GM19035 (cell line): ENCODE results near the gene POMT2.
"Not testable (repeated sequence)": the region's sequence is repeated elsewhere in the genome, so short reads cannot be mapped to it uniquely, and the experiment has no call there.

Experiments used
- ATAC-seq: cut with Tn5 transposase; IDR thresholded peaks from one replicate; pipeline ENCODE4 v1.9.1; 2021; ENCODE audit not compliant: unreplicated experiment

Gene POMT2

DNA sequence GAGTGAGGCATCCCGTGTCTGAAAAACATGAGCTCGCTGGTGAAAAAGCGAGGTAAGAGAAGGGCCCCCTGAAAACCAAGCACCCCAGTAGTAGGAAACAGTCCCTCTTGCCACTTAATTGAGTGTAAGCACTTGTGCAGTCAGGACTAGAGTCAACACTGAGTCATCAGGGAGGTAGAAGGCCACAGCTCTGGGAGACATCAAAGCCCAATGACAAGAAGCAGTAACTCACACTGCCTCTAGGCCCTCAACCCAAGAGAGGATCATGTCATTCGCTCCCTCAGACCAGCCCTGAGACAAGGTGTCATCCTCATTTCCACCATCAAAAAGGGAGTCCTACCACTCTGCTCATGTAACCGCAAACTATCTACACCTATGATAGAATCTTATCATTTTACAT is 17.8 kb downstream of the POMT2 start:
- ATAC-seq, result no peak

DNA sequence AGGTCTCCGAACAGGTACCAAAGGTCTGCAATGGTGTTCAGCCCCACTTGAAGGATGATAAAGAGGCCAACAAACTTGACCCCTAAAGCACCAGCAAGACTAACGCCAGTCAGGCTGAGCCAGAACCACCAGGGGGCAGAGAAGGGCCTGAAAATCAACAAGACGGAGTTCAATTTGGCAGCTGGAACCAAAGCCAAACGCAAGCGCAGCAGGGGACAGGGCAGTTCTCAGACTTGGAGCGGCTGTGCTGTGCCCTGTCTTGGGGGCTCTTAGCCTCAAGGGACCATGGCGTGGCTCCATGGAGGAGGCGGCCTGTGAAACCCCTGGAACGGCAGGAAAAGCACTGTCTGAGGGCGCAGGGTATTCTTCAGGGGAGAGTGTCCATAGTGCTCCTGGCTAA is 19.6 kb downstream of the POMT2 start:
- no peak for ATAC-seq

GRCh38 chr14:77299771-77300170 is 20.9 kb downstream of the POMT2 start:
- no peak for ATAC-seq

DNA sequence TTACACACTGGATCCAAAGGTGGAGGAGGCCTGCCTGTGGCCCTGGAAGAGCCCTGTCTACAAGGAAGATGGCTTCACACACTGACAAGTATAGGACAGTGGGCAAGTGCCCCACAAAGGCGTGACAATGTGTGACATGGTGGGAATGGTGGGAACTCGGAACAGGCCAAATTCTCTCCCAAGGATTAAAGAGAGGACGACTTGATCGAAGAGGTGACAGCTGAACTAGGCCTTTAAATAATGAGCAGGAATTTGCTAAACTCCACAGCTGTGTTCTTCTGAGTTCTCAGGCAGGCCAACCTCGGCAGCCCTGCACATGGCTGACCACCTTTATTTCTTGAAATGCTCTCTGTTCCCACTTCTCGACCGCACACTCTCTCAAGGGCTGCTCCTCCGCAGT is 23.8 kb downstream of the POMT2 start:
- no peak for ATAC-seq

DNA sequence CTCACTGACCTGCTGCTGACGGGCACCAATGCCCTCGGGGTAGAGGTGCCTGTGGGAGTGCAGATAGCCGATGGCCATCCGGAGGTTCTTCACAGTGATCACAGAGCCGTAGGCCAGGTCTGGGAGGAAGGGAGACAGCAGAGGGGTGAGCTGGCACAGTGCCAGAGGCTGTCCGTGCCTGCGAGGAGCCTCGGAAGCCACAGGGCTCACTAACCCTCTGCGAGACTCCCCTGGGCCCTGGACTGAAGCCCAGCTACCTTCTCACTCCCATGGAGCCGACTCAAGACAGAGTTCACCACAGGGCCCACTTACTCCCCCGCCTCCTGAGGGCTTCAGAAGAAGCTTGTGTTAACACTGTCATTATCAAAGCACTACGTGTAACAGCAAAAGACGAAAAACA is 24.5 kb downstream of the POMT2 start:
- no peak for ATAC-seq

DNA sequence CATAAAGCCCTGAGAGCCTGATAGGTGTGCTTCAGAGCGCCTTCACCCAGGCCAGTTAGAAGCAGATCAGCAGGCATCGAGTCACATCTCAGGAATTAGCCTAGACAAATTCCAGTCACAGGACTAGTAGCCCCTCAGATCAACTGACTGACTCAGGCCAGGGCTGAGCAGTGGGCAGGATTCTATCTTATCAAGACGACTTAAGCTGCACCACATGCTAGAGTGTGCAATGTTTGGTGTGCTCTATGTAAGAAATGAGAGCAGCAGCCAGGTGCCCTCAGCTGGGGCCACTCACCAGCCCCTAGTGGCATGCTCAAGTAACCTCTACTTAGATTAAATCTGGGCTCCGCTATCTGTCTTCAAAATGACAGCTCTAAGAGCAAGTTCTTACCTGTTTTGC is 30.0 kb downstream of the POMT2 start:
- no peak for ATAC-seq

- no peak for ATAC-seq
These were observed 34.1 kb downstream of the POMT2 start for GRCh38 chr14:77286576-77286975.

- ATAC-seq, result no peak
These were observed 36.2 kb downstream of the POMT2 start for GRCh38 chr14:77284466-77284865.

- no peak for ATAC-seq
These were observed 36.6 kb downstream of the POMT2 start for GRCh38 chr14:77284066-77284465.

- no peak for ATAC-seq
These were observed 38.8 kb downstream of the POMT2 start for GRCh38 chr14:77281852-77282410.

DNA sequence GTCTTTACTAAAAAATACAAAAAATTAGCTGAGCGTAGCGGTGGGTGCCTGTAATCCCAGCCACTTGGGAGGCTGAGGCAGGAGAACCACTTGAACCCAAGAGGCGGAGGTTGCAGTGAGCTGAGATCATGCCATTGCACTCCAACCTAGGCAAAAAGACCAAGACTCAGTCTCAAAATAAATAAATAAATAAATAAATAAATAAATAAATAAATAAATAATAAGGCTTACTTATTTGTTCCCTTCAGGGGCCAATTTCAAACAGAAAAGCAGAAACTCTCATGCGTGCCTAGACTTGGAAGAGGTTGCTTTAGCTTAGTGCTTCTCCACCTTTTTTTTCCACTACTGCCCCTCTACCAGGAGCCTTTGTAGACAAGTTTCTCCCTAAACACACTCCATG is 39.8 kb downstream of the POMT2 start:
- not testable (repeated sequence) for ATAC-seq

DNA sequence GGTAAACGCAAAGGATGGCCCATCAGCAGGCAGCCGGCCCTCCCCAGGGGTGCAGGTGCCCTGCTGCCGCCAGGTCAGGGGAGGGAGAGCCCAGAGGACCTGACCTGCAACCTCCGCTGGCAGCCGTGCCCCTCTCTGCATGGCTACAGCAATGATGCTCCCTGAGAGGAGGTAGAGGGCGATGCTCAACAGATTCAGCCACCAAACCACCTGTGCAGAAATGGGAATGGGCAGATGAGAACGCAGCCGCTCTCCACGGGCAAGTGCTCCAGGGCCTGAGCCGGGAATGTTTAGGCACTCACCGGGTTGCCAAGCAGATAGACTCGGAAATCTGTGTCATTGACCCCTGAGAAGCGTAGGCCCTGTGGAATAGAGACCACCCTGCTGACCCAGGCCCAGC is 41.0 kb downstream of the POMT2 start:
- ATAC-seq, result no peak

- ATAC-seq, result no peak
These were observed 42.0 kb downstream of the POMT2 start for GRCh38 chr14:77278461-77279230.

DNA sequence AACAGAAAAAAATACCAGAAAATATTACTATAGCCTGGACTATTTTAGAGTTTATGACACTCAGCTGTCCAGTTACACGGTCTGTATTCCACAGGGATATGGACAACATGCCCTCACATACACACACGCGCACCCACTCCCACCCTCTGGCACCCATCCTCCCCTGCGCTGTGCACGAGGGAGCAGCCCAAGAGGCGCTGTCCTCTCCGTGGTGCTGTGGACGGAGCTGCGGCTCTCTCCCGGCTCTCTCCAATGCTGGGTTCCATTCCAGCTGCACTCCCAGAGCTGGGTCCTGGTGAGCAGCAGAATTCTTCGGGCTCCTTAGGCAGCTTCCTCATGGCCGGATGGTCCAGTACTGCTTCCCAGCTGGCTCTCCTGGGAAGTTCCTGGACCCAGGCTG is 43.7 kb downstream of the POMT2 start:
- no peak for ATAC-seq

DNA sequence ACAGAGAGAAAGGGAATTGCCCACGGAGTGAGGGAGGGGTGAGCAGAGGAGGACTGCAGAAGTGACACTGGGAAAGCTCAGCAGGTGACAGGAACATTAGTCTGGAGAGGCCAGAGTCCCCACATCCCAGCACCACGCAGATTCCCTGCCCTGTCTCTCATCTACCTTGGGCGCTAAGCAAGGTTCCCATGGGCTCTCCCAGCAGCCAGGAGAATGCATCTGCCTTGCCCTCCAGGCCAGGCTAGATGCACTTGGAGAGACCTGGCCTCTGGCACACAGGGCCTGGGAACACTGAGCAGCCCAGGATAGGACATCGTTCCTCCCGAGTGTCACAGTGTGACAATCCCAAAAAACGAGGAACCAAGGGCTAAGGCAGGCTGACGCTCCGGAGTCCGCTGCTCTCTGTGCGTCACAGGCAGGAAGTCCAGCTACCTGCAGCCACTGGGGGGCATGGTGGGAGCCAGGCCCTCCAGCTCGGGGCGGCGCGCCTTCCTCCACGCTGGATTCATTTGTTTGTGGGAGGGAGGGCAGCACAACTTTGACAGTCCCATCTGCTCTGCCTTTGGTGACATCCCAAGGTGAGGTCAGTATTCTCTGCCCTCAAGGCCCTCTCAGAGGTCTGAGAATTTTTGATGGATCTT is 44.3 kb downstream of the POMT2 start:
- ATAC-seq, result no peak

DNA sequence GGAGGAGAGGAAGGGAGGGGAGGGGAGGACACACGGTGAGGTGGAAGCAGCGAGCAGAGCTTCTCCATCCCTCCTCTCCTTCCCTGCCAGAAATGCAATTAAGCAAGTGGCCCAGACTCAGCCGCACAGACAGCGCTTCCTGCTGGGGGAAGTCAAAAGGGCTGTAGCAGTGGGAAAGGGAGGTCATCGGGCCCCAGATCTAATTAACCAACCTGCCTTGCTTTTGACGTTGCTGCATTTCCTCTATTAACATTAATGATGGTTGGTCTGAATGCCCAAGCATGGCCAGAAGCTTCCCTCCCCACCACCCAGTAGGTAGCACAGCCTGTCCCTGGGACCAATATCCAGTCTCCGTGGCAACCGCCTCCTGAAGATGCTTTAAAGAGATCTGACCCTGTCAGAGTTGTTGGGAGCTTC is 45.1 kb downstream of the POMT2 start:
- ATAC-seq, result no peak

- no peak for ATAC-seq
These were observed 45.6 kb downstream of the POMT2 start for GRCh38 chr14:77275041-77275580.

DNA sequence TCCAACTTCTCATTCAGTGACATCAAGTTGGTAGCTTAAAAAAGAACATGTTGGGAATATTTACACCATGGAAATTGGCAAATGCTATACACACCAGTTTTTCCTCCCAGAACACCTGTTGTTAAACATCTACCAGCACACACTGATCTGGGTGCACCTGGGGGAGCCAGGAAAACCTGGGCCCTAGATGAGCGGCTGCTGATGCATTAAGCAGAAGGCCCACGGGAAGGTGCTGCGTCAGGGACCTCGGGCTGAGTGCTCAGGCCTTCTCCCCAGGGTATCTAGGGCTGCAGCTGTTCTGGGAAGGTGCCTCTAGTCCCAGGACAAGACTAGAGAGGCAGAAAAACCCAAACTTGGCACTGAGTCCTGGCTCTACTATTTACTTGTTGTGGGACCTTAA is 46.9 kb downstream of the POMT2 start:
- no peak for ATAC-seq

GRCh38 chr14:77272261-77272660 is 48.4 kb downstream of the POMT2 start:
- ATAC-seq, result no peak

DNA sequence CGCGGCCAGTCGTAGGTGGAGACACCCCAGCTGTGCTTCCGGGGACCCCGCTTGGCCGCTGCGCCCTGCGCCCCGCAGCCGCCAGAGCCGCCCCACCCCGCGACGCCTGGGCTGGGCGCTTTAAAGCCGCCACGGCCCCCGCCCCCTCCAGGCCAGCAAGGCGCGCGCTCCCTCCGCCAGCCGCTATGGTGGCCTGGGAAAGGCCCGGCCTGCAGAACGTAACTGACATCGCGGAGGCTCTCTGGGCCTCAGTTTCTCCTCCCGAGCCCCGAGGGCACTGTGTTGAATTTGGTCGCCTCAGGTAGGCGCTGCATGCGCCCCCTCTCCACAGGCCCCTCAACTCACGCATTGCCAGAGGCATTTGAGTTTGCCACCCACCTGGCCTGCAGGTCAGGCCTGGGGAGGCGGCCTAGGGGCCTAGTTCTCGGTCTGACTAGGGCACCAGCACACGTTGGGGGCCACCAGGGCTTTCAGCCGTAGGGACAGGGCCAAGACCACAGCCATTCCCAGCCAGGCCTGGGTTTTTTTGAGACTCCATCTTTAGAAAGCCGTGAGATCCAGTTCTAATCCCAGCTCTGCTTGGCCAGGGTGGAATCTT is 49.5 kb downstream of the POMT2 start, which contains the start of gene NGB:
TSS of gene NGB (minus strand) at position 94 of the 598 bp plus-strand sequence. CDS start 269 bp downstream, outside the sequence.
- no peak for ATAC-seq

GRCh38 chr14:77270361-77271112 is 50.1 kb downstream of the POMT2 start:
- ATAC-seq, result no peak
